Left colon (tissue), 2 donors: ENCODE data around the gene TNS3. TPM values are rescaled to one million over a fixed set of nuclear protein-coding genes. Genes with fewer than 3 reads are reported as not detected.
A peak's percentile ranks its signal among the peaks of the same experiment; 100 is the strongest.
"Not testable (repeated sequence)": the region's sequence is repeated elsewhere in the genome, so short reads cannot be mapped to it uniquely, and the experiment has no call there.

Experiments
- ATAC-seq: fragments of 200-7000 bp; cut with Tn5 transposase; one replicate; pipeline ENCODE4 v1.9.1; 2020; ENCODE audit warnings: mild to moderate bottlenecking, moderate library complexity
- DNase-seq, 2 donors: peaks; one replicate each; pipeline ENCODE4 v3.0.0-alpha.2; 2020
- intact Hi-C, 2 donors: fragments of 100-400 bp; cut with DNase I in 1 of 2; cut with micrococcal nuclease in 1 of 2; formaldehyde crosslinking; loops; one replicate each; pipeline versions ENCODE4 v1.11.2 to v1.14.0; 2022; cut with DNase I, micrococcal nuclease
- total RNA-seq, 2 donors: library from RNA; stranded (reverse); fragmentation: NEBNext Ultra II Directional; extraction: Animal tissue kit (Norgen Biotek cat#: 25700); gene quantifications; one replicate each; pipeline ENCODE4 v1.2.1, GENCODE V29; 2021
- donor health status: DM: no; HTN: no; CAD: no.
- donor health status: DM: yes; HTN: yes; CAD: no.

Gene TNS3
- total RNA-seq, 2 donors from 2014 or later = 56.9 to 62.3 TPM

DNA sequence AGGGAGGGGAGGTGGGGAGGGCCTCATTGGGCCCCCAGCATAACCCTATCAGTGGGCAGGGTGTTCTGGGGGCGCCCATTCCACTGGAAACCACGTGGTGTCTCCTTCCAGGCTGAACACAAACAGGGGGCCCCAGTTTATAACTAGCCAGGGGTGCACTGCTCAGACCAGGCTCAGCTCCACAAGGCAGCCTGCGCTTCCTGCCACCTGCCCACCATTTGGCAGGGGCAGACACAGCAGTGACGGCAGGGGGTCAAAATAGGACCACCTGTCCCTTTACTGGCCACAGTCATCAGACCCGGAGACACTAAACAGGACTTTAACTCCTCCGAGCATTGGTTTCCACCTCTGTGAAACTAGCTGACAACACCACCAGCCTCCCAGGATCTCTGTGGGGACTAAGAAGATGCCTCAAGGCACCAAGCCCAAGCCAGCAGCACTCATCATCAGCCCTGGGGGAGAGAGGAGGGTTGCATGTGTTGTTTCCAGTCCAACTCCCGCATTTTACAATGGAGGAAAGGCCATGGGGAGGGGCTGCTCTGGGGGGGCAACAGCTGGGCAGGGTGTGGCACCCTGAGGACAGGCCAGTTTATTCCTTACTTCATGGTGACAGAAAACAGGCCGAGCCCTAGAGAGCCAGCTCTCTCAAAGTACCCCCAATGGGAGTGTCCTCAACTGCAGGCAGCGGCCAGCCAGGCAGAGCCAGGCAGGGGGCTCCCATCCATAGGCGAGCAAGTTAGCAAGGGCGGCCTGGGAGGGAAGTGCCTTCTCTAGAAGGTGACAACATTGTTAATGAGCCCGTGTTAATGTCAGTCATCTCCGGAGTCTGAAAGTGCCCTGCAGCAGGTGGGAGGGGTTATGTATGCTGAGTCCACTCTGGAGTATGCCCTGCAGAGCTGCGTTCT lies 127.6 kb downstream of the TNS3 start:
- intact Hi-C loops = loop anchor here in 1 of 2 donors (10.0 kb wide), 1 partner anchor 120 kb away; no protein-coding TSS in a partner anchor
- DNase-seq (no peak), ATAC-seq (peak; percentile 43)

GRCh38 chr7:47453093-47454061 lies 128.5 kb downstream of the TNS3 start:
- DNase-seq (peak; percentile 61 to 73), ATAC-seq (peak; percentile 68)
- intact Hi-C loops = loop anchor here in 1 of 2 donors (10.0 kb wide), 1 partner anchor 121 kb away; no protein-coding TSS in a partner anchor

- ATAC-seq (no peak), DNase-seq (no peak)
- intact Hi-C loops = loop anchor here in 1 of 2 donors (10.0 kb wide), 1 partner anchor 122 kb away; no protein-coding TSS in a partner anchor
Measured at GRCh38 chr7:47452715-47453092, 129.2 kb downstream of the TNS3 start.

DNA sequence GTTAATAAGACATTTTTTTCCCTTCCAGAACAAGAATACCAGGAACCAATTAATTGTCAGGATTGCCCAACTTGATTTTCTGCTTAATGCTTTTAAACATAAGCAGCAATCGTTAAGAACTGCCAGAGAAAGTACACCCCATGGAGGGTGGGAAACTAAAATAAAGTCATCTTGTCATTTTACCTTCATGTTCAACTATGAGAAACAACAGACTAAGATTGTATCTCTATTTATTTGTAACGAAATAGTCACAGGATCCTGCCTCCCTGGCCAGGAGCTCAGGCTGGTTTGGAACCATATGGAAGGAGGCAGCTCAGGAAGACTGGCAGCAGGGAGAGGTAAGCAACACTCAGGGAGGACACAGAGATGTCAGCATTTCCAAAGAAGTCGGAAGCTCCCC lies 129.6 kb downstream of the TNS3 start:
- intact Hi-C loops = loop anchor here in 1 of 2 donors (10.0 kb wide), 1 partner anchor 123 kb away; no protein-coding TSS in a partner anchor
- ATAC-seq (no peak), DNase-seq (no peak)

GRCh38 chr7:47451851-47452205 lies 130.1 kb downstream of the TNS3 start:
- intact Hi-C loops = loop anchor here in 1 of 2 donors (10.0 kb wide), 1 partner anchor 123 kb away; no protein-coding TSS in a partner anchor
- DNase-seq (no peak), ATAC-seq (no peak)

GRCh38 chr7:47449810-47450590 lies 131.9 kb downstream of the TNS3 start:
- intact Hi-C loops = loop anchor here in 1 of 2 donors (10.0 kb wide), 1 partner anchor 125 kb away; no protein-coding TSS in a partner anchor
- no peak for ATAC-seq
- DNase-seq = no peak

GRCh38 chr7:47448971-47449370 lies 132.9 kb downstream of the TNS3 start:
- ATAC-seq = no peak
- intact Hi-C loops = no loop called here
- DNase-seq = no peak

GRCh38 chr7:47447621-47448349 lies 134.1 kb downstream of the TNS3 start:
- ATAC-seq = no peak
- intact Hi-C loops = no loop called here

DNA sequence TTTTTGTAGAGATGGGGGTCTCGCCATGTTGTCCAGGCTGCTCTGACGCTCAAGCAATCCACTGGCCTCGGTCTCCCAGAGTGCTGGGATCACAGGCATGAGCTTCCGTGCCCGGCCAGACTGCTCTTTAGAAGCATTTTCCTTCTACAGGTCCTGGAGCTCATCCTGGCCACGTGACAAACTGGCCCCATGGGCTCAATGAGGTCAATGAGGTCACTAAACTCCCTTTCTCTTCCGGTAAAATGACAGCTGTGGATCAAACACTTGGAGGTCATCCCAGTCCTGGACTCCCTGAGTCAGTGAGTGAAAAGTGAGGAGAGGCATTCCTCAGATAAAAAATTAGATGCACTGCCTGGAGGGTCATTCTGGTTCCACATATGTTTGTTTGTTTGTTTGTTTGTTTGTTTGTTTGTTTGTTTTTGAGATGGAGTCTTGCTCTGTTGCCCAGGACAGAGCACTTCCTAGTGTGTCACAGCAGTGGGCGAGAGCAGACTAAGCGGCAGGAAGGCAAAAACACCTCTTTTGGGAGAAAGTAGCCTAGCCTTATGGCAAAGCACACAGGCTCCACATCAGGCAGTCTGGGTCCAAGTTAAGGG lies 134.9 kb downstream of the TNS3 start:
- ATAC-seq = no peak
- peak in 1 of 2 donors; percentile 50 for DNase-seq
- intact Hi-C loops = no loop called here

More at GRCh38 chr7:47447621-47448349, 134.1 kb downstream of the TNS3 start:
- DNase-seq = no peak

- intact Hi-C loops = no loop called here
- ATAC-seq (peak; percentile 42), DNase-seq (peak in 1 of 2 donors; percentile 32)
Measured at GRCh38 chr7:47444376-47445098, 137.4 kb downstream of the TNS3 start.

GRCh38 chr7:47443049-47443448 lies 138.9 kb downstream of the TNS3 start:
- DNase-seq (no peak), ATAC-seq (no peak)
- intact Hi-C loops = no loop called here

- intact Hi-C loops = no loop called here
- DNase-seq (no peak), ATAC-seq (no peak)
Measured at GRCh38 chr7:47442605-47442865, 139.4 kb downstream of the TNS3 start.

DNA sequence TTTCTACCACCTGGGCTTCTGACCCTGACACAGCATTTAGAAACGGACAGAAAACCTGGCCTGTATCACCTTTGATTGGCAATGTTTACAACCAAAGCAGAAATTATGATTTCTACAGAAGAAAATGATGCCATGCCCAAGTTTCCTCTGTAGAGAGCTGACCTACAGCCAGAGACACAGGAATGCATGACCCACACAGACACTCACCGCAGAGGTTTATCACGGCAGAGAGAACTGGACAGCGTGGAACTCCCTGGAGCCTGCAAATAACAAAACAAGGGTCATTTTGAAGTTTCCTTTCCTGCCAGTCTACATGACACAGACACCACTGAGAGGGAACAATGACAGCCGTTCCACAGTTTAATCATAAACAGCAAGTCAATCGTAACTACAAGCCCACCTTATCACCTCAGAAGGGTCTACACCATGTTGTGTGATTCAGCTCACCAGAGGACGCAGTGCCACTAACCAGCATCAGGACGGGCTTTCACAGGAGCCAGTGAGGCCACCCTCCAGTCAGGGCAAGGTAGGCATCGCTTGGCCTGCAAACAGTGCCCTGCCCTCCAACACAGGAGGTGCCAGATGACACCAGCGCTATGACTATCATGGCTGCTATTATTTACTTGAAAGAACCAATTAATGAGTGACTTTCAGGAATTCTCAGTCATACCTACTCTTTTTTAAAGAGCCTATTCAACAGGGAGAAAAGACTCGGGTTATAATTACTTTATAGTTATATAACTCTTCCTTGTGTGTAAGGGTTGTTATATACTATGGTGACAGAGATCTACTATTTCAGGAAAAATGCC lies 139.9 kb downstream of the TNS3 start:
- peak; percentile 75 for ATAC-seq
- intact Hi-C loops = no loop called here

GRCh38 chr7:47441048-47441447 lies 140.9 kb downstream of the TNS3 start:
- ATAC-seq, intact Hi-C loops, DNase-seq: not testable (repeated sequence)

More for the DNA sequence above, 139.9 kb downstream of the TNS3 start:
- DNase-seq = peak in 1 of 2 donors; percentile 41

DNA sequence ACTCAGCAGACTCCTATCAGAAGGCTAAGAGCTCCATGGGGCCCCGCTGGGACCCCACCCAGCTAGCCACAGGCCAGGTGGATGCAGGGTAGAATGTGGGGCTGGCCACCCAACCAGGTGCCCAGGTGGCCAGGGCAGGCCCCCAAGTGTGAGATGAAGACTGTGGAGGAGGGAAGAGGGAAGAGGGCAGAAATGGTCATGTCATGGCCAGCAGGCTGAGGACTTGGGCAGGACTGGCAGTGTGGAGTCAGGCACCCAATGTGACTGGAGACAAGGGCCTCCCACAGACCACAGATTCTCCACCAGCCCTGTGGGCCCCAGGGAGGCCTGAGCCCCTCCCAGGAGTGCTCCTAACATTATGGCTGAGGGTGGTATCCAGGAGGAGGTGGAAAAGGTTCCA lies 141.6 kb downstream of the TNS3 start:
- DNase-seq (no peak), ATAC-seq (no peak)
- intact Hi-C loops = no loop called here

DNA sequence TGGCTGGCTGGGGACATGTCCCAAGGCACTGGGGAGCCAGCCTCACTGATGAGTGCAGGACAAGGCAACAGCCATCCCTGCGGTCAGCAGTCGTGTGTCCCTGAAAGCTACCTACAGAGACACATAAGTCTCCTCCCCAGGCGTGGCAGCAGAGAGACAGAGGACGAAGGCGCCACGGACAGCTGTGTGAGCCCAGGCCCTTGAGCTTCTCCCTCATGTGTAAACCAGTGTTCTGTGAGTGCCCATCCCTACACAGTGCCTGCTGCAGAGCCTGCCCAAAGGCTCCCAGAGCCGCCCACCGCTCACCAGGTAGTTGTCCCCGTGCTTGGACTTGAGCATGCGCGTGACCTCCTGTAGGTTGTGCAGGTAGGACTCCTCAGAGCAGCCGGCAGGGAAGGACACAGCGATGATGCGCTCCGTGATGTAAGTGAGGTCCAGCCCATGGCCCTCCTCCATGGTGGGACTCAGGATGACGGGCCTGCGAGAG lies 142.7 kb downstream of the TNS3 start:
- intact Hi-C loops = loop anchor here (5.0 to 10.0 kb wide), 2 partner anchors 376 to 378 kb away; no protein-coding TSS in a partner anchor
- no peak for ATAC-seq
- DNase-seq = no peak
